Stimulated activated naive CD8-positive, alpha-beta T cell treated with anti-CD3 and anti-CD28 coated beads, Interleukin-15, Interleukin-2, amounts not matched to agents 100 ng/mL and 50 ng/mL, for 24 hours (primary cell): ENCODE measurements around the gene CNTN4.

Experiments used
- H3K27ac Mint-ChIP-seq: one replicate; pipeline ENCODE4 v1.8.0; 2021; ENCODE audit warnings: mild to moderate bottlenecking, mixed read lengths
- H3K27me3 Mint-ChIP-seq: one replicate; pipeline ENCODE4 v1.8.0; 2021; ENCODE audit warnings: mixed read lengths
- H3K36me3 Mint-ChIP-seq: one replicate; pipeline ENCODE4 v1.8.0; 2021; ENCODE audit warnings: low read depth, mixed read lengths
- H3K4me1 Mint-ChIP-seq: one replicate; pipeline ENCODE4 v1.8.0; 2021; ENCODE audit warnings: low read depth, mixed read lengths
- H3K4me3 Mint-ChIP-seq: one replicate; pipeline ENCODE4 v1.8.0; 2021; ENCODE audit warnings: mild to moderate bottlenecking, mixed read lengths
- H3K9me3 Mint-ChIP-seq: one replicate; pipeline ENCODE4 v1.8.0; 2021; ENCODE audit warnings: mixed read lengths

The CNTN4 gene

DNA sequence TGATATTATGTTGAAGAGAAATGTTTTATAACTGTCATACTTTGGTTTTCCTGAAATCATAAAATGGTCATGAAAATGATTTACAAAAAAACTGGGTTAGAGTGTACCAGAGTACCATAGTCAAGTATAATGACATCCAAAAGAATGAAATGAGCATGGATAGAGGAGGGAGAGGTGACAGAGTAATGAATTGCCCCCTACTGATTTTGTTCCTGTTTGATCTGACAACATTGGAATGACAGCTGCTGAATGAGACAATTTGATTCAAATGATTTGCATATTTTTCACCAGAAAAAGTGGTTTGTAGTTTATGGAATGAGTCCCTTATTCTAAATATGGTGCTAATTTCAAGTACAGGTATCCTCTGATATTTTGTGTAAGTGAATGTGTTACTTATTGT is 271.7 kb downstream of the CNTN4 start:
- Mint-ChIP-seq H3K27ac (no peak overlapping the region), H3K9me3 (no peaks in the 10 kb centered on the region), H3K4me1 (no peaks in the 10 kb centered on the region)

GRCh38 chr3:2372306-2372705 is 273.6 kb downstream of the CNTN4 start:
- Mint-ChIP-seq H3K4me3 (no peak overlapping the region), H3K4me1 (no peaks in the 10 kb centered on the region), H3K9me3 (no peaks in the 10 kb centered on the region), H3K36me3 (no peaks in the 10 kb centered on the region), H3K27ac (no peak overlapping the region), H3K27me3 (no peaks in the 10 kb centered on the region)

More for the DNA sequence above, 271.7 kb downstream of the CNTN4 start:
- H3K27me3 Mint-ChIP-seq: no peaks in the 10 kb centered on the region
- H3K36me3 Mint-ChIP-seq: no peaks in the 10 kb centered on the region
- H3K4me3 Mint-ChIP-seq: no peak overlapping the region

- Mint-ChIP-seq H3K36me3 (no peaks in the 10 kb centered on the region), H3K27me3 (no peaks in the 10 kb centered on the region), H3K27ac (no peak overlapping the region), H3K4me3 (no peak overlapping the region), H3K4me1 (no peaks in the 10 kb centered on the region), H3K9me3 (no peaks in the 10 kb centered on the region)
Observed at GRCh38 chr3:2375376-2375775, 276.7 kb downstream of the CNTN4 start.

- Mint-ChIP-seq H3K4me3 (no peak overlapping the region), H3K27me3 (no peaks in the 10 kb centered on the region), H3K9me3 (no peaks in the 10 kb centered on the region), H3K36me3 (no peaks in the 10 kb centered on the region), H3K4me1 (no peaks in the 10 kb centered on the region), H3K27ac (no peak overlapping the region)
Observed at GRCh38 chr3:2377281-2377680, 278.6 kb downstream of the CNTN4 start.

DNA sequence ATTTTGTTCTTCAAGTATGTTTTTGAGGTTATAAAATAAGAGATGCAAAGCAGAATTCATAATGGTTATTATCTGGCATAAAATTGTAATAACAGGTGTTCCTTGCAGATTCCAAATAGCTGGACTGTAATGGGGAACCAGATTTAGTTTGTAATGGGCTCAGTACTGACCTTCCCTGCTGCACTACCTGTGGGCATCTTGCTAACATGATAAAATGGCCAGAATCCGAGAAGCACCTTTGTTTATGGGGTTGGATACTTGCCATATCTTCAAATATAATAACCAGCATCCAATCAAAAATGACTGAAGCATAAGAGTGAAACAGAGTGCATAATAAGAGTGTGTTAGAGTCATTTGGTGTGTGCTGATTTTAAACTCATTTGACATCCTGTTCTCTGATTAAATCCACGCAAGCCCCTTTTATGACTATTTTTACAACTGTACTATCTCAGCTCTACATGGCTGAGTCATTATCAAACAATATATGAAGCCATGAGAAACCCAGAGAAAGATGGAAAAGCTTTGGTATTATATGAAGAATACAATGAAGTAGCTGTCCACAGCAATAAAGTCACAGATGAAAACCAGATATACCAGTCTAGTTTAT is 292.4 kb downstream of the CNTN4 start:
- Mint-ChIP-seq H3K36me3 (no peaks in the 10 kb centered on the region), H3K27ac (no peak overlapping the region), H3K4me1 (no peaks in the 10 kb centered on the region), H3K9me3 (no peaks in the 10 kb centered on the region), H3K27me3 (no peaks in the 10 kb centered on the region), H3K4me3 (no peak overlapping the region)

GRCh38 chr3:2391896-2392295 is 293.2 kb downstream of the CNTN4 start:
- Mint-ChIP-seq H3K27me3 (no peaks in the 10 kb centered on the region), H3K9me3 (no peaks in the 10 kb centered on the region), H3K4me3 (no peak overlapping the region), H3K4me1 (no peaks in the 10 kb centered on the region), H3K36me3 (no peaks in the 10 kb centered on the region), H3K27ac (no peak overlapping the region)

DNA sequence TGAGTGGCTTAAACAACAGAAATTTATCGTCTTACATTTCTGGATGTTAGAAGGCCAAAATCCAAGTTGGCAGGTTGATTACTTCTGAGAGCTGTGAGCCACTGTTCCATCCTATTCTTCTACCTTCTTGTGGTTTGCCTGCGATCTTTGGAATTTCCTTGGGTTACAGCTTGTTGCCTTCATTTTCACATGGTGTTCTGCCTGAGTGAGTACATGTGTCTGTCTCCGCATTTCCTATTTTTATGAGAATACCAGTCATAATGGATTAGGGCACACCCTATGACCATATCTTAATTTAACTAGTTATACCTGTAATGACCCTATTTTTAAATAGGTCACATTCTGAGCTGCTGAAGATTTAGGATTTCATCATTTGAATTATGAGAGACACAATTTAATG is 294.3 kb downstream of the CNTN4 start:
- Mint-ChIP-seq H3K4me3 (no peak overlapping the region), H3K36me3 (no peaks in the 10 kb centered on the region), H3K27ac (no peak overlapping the region), H3K27me3 (no peaks in the 10 kb centered on the region), H3K4me1 (no peaks in the 10 kb centered on the region), H3K9me3 (no peaks in the 10 kb centered on the region)

- Mint-ChIP-seq H3K36me3 (no peaks in the 10 kb centered on the region), H3K9me3 (no peaks in the 10 kb centered on the region), H3K27me3 (no peaks in the 10 kb centered on the region), H3K4me3 (no peak overlapping the region), H3K27ac (no peak overlapping the region), H3K4me1 (no peaks in the 10 kb centered on the region)
Observed at GRCh38 chr3:2415083-2415482, 316.4 kb downstream of the CNTN4 start.

DNA sequence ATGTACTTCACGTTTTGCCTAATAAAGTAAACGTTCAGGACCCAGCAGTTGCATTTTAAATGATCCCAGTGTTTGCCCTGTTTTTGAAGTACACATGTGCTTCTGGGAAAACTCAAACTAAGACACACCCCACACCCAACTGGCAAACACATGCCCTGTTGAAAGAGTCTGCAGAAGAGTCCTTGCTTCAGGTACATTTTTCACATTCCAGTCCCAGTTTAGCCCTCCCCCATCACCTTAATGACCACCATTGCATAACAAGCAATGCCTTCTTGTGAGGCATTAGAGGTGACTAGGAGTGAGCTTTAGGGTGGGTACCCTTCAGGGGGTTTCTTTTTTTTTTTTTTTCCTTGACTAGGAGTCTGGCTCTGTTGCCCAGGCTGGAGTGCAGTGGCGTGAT is 322.3 kb downstream of the CNTN4 start:
- Mint-ChIP-seq H3K9me3 (peaks cover 8% of the 10 kb centered on the region), H3K4me3 (no peak overlapping the region), H3K36me3 (no peaks in the 10 kb centered on the region), H3K4me1 (no peaks in the 10 kb centered on the region), H3K27ac (no peak overlapping the region), H3K27me3 (no peaks in the 10 kb centered on the region)

- H3K9me3 Mint-ChIP-seq: peaks cover 8% of the 10 kb centered on the region
- no peak overlapping the region for H3K4me3 Mint-ChIP-seq
- no peak overlapping the region for H3K27ac Mint-ChIP-seq
- H3K27me3 Mint-ChIP-seq: no peaks in the 10 kb centered on the region
- no peaks in the 10 kb centered on the region for H3K4me1 Mint-ChIP-seq
- no peaks in the 10 kb centered on the region for H3K36me3 Mint-ChIP-seq
Observed at GRCh38 chr3:2423143-2423542, 324.5 kb downstream of the CNTN4 start.

DNA sequence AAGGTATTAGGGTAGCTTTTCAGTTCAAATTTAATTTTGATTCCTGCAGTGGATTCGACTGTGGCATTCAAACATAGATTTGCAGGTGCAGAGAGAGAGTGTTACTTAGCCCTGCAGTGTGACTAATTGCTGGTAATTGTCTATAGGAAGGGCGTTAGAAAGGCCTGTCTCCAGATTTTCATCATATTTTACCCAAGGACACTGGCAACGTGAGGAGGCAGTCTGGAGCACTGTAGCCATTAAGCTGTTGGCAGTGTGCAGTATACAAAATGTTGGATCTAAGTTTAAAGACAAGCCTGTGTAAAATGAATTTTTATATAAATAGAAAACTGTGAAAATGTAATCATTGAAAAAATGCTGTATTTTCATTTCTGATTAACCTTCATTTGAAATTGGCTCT is 342.9 kb downstream of the CNTN4 start:
- no peak overlapping the region for H3K4me3 Mint-ChIP-seq
- H3K9me3 Mint-ChIP-seq: no peaks in the 10 kb centered on the region
- H3K4me1 Mint-ChIP-seq: no peaks in the 10 kb centered on the region
- H3K36me3 Mint-ChIP-seq: no peaks in the 10 kb centered on the region
- H3K27me3 Mint-ChIP-seq: no peaks in the 10 kb centered on the region
- H3K27ac Mint-ChIP-seq: no peak overlapping the region

DNA sequence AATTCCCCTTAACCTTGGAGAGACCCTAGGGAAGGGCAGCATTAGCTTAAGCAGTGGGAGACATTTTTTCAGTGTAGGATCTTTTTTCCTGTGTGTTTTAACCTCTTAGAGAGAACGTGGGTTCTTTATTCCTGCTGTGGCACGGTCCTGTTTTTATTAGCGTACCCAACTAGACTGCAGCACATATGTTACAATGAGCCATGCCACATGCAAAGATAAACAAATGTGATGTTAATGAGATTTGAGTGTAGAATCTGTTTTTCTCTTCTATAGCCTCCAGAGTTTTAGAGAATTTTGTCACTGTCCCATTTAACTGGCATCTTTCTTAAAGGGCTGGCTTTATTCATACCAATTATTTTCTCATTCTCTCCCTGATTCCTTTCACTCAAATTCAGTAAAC is 347.5 kb downstream of the CNTN4 start:
- H3K27ac Mint-ChIP-seq: no peak overlapping the region
- no peak overlapping the region for H3K4me3 Mint-ChIP-seq
- H3K36me3 Mint-ChIP-seq: no peaks in the 10 kb centered on the region
- H3K9me3 Mint-ChIP-seq: no peaks in the 10 kb centered on the region
- H3K27me3 Mint-ChIP-seq: no peaks in the 10 kb centered on the region
- H3K4me1 Mint-ChIP-seq: no peaks in the 10 kb centered on the region

DNA sequence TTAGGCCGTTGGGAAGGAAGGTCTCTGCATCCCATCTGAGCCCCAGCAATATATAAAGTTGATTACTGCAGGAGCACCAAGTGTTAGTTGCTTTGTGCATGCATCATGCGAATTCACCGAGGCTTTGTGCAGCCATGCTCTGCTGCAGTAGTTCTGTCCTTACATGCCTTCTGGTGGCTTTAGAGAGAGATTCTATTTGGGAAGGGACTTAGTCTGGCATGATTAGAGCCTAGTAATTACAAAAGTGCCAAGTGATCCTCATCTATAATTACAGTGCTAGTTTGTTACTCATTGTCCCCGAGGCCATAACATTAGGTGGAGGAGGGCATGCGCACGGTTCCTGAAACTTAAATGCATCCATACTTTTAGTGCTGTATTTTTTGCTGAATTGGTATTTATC is 353.6 kb downstream of the CNTN4 start:
- H3K4me3 Mint-ChIP-seq: no peak overlapping the region
- no peaks in the 10 kb centered on the region for H3K27me3 Mint-ChIP-seq
- no peaks in the 10 kb centered on the region for H3K4me1 Mint-ChIP-seq
- no peaks in the 10 kb centered on the region for H3K36me3 Mint-ChIP-seq
- H3K27ac Mint-ChIP-seq: no peak overlapping the region
- H3K9me3 Mint-ChIP-seq: no peaks in the 10 kb centered on the region

DNA sequence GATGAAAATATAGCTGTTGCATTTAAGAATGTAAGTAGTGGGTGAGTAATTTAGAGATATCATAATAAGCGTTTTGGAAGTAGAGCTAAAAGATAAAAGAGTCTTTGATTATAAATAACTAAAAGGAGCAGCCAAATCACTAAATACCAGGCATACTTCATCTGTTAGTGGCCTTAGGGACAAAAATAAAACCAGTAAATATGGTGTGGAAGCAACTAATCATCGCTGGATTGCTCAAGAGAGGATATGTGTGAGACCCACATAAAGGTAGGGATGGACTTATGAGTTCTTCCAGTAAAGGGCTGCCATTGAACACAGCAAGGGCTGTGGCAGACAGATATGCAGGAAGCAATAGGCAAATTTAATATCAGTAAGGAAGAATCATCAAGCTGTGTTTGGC is 356.2 kb downstream of the CNTN4 start:
- Mint-ChIP-seq H3K9me3 (no peaks in the 10 kb centered on the region), H3K4me1 (no peaks in the 10 kb centered on the region), H3K36me3 (no peaks in the 10 kb centered on the region), H3K27me3 (no peaks in the 10 kb centered on the region), H3K27ac (no peak overlapping the region), H3K4me3 (no peak overlapping the region)

DNA sequence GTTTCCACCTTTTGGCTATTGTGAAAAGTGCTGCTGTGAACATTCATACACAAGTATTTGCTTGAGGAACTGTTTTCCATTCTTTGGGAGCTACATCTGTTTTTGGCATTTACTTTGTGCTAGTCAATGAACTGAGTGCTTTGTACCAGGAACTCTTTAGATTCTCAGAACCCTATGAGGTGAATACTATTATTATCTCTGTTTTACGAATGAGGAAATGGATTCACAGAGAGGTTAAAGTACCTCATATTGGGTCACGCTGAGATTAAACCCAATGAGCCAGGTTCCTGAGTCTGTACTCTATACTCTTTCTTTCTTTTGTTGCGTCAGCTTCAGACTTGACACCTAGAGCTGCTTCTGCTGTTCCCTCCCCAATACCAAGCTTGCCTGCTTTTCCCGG is 358.1 kb downstream of the CNTN4 start:
- Mint-ChIP-seq H3K27me3 (no peaks in the 10 kb centered on the region), H3K4me3 (no peak overlapping the region), H3K27ac (no peak overlapping the region), H3K36me3 (no peaks in the 10 kb centered on the region), H3K9me3 (no peaks in the 10 kb centered on the region), H3K4me1 (no peaks in the 10 kb centered on the region)

DNA sequence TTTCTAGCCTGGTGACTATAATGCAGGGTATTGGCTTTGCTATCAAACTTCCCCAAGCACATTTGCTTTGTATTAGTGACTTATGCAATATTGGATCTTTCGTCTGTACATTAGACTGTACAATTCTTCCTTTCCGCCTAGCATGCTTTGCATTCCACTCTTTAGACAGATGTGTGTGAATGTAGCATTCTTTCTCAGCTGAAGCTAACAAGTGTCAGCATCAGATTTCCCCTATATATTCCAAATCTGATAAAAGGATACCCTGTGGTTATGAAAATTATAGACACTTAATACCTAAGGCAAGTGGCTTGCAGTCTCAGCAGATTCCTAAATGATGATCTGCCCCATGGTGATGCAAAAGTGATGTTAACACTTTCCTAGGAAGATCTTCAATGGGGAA is 360.1 kb downstream of the CNTN4 start:
- H3K36me3 Mint-ChIP-seq: no peaks in the 10 kb centered on the region
- no peak overlapping the region for H3K4me3 Mint-ChIP-seq
- no peaks in the 10 kb centered on the region for H3K27me3 Mint-ChIP-seq
- peaks cover 1% of the 10 kb centered on the region for H3K9me3 Mint-ChIP-seq
- no peaks in the 10 kb centered on the region for H3K4me1 Mint-ChIP-seq
- H3K27ac Mint-ChIP-seq: no peak overlapping the region
